Measurements from ENCODE around the gene ACOT11. TPM values are rescaled to one million over a fixed set of nuclear protein-coding genes. Genes with fewer than 3 reads are reported as not detected.

Gene ACOT11
- total RNA-seq, 1 donor from 2014 or later: 0.25 TPM

GRCh38 chr1:54608566-54609230 lies 60.7 kb downstream of the ACOT11 start:
- H3K4me1 Mint-ChIP-seq (ENCODE audit: low read depth): no peaks in the 10 kb centered on the region
- no peak overlapping the region for H3K27ac Mint-ChIP-seq (ENCODE audit: unreplicated experiment)
- TF ChIP-seq CTCF (IDR thresholded peaks at IDR 0.05): no peak
- DNase-seq (ENCODE audit: low spot score): no peak
- no peaks in the 10 kb centered on the region for H3K9me3 Mint-ChIP-seq (ENCODE audit: low read depth)
- no peaks in the 10 kb centered on the region for H3K27me3 Mint-ChIP-seq (ENCODE audit: low read depth)
- no peaks in the 10 kb centered on the region for H3K36me3 Mint-ChIP-seq (ENCODE audit: low read depth)
- no peak overlapping the region for H3K4me3 Mint-ChIP-seq (ENCODE audit: unreplicated experiment)

DNA sequence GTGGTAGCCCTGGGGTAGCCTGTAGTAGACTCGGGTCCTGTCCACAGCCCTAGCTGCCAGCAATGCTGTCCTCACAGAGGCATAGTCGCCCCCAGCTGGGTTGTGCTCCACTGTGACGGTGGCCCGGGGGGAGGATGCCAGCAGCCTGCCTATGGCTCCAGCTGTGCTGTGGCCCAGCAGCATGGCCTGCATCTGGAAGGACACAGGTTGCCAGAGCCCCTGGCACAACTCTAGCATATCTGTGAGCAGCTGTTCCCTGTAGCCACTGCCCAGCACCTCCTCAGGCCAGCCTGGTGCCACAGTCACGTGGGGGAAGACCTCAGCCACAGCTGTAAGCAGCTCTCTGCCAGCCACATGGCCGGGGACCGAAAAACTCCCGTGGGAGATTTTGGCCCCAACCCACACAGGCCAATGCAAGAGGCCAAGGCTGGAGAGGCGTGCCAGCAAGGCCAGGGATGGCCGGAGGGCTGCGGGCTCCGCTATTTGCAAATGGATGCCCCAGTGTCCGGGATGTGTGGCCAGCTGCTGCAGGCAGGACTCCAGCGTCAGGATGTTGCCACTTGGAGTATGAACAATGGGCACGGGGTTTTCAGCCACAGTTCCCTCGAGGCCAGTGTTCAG lies 61.4 kb downstream of the ACOT11 start:
- Mint-ChIP-seq H3K27ac (ENCODE audit: unreplicated experiment) (no peak overlapping the region), H3K4me1 (ENCODE audit: low read depth) (no peaks in the 10 kb centered on the region), H3K4me3 (ENCODE audit: unreplicated experiment) (no peak overlapping the region), H3K9me3 (ENCODE audit: low read depth) (no peaks in the 10 kb centered on the region), H3K27me3 (ENCODE audit: low read depth) (peaks cover 4% of the 10 kb centered on the region), H3K36me3 (ENCODE audit: low read depth) (no peaks in the 10 kb centered on the region)
- DNase-seq (ENCODE audit: low spot score): no peak
- TF ChIP-seq CTCF (IDR thresholded peaks at IDR 0.05): no peak

DNA sequence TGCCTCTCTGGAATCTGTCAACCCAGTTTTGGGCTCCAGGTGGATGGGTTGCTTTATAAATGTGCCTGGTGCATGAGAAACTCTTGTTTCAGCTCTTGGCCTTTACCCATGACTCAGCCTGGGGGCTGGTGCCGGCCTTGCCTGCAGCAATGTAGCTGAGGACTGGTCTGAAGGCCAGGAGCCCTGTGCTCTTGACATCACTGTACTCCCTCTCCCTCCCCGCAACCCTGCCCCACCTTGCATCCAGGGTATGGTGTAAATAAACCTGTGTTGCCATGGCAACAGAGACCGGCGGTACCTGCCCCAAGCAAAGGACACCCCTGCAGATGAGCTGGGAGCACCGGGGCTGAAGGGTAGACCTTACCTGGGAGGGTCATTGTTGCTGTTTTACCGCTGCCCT lies 62.0 kb downstream of the ACOT11 start:
- Mint-ChIP-seq H3K27ac (ENCODE audit: unreplicated experiment) (no peak overlapping the region), H3K9me3 (ENCODE audit: low read depth) (no peaks in the 10 kb centered on the region), H3K4me3 (ENCODE audit: unreplicated experiment) (no peak overlapping the region), H3K4me1 (ENCODE audit: low read depth) (no peaks in the 10 kb centered on the region), H3K36me3 (ENCODE audit: low read depth) (no peaks in the 10 kb centered on the region), H3K27me3 (ENCODE audit: low read depth) (peaks cover 9% of the 10 kb centered on the region)
- no peak for DNase-seq (ENCODE audit: low spot score)
- TF ChIP-seq CTCF (IDR thresholded peaks at IDR 0.05): no peak

DNA sequence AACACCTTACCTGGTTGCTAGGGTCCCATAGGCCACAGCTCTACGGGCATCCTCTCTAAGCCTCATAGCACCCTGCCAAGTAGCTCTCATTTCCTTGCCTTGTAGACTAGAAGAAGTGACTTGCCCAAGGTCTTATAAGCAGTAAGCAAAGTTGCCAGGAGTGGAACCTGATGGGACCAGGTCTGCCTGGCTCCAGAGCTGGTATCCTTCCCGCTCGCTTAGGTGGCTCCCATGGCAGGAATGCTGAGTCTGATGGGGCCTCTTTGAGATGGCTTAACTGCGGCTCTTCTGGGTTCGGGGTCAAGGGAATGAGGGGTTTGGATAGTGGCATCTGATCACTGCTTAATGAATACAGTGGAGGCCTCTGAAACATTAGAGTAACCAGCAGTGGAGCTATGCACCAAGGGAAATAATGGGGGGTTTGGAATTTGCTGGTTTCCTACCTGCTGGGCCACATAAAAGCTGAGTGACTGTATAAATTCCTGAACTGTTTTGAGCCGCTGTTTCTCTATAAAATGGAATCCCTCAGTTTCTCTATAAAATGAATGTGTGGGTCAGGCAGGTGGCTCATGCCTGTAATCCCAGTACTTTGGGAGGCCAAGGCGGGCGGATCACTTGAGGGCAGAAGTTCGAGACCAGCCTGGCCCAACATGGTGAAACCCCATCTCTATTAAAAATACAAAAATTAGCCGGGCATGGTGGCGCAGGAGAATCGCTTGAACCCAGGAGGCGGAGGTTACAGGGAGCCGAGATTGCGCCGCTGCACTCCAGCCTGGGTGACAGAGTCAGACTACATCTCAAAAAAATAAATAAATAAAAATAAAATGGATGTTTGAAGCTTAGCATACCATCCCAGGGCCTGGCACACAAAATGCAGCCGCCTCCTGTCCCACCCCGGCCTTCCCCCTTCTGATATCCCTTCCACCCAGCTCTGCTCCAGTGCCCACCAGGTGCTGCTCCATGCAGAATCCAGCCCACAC lies 62.9 kb downstream of the ACOT11 start:
- Mint-ChIP-seq H3K27ac (ENCODE audit: unreplicated experiment) (no peak overlapping the region), H3K36me3 (ENCODE audit: low read depth) (no peaks in the 10 kb centered on the region), H3K9me3 (ENCODE audit: low read depth) (no peaks in the 10 kb centered on the region), H3K27me3 (ENCODE audit: low read depth) (peaks cover 13% of the 10 kb centered on the region), H3K4me1 (ENCODE audit: low read depth) (no peaks in the 10 kb centered on the region), H3K4me3 (ENCODE audit: unreplicated experiment) (no peak overlapping the region)
- TF ChIP-seq CTCF (IDR thresholded peaks at IDR 0.05): no peak
- no peak for DNase-seq (ENCODE audit: low spot score)

DNA sequence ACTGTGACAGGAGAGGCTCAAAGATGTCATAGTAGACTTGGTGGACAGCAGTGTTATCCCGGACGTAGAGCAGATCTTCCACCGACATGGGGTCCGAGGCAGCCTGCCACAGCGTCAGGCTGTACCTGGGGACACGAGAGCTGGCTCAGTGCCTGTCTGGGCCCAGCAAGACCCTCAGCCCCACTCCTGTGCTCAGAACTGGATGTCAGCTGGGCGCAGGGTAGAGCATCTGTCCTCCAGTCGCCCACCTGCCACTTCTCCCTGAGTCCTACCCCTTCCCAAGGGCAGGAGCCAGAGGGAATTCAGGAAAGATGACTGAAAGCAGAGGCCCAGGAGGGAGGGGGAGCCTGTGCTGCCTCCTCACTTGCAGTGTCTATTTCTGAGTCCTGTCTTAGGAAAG lies 63.6 kb downstream of the ACOT11 start:
- Mint-ChIP-seq H3K27ac (ENCODE audit: unreplicated experiment) (no peak overlapping the region), H3K4me1 (ENCODE audit: low read depth) (no peaks in the 10 kb centered on the region), H3K9me3 (ENCODE audit: low read depth) (no peaks in the 10 kb centered on the region), H3K27me3 (ENCODE audit: low read depth) (peaks cover 13% of the 10 kb centered on the region), H3K4me3 (ENCODE audit: unreplicated experiment) (no peak overlapping the region), H3K36me3 (ENCODE audit: low read depth) (no peaks in the 10 kb centered on the region)
- DNase-seq (ENCODE audit: low spot score): no peak
- TF ChIP-seq CTCF (IDR thresholded peaks at IDR 0.05): no peak
